K562 (cell line): ENCODE measurements around the gene PIN4. TPM values are rescaled to one million over a fixed set of nuclear protein-coding genes. Genes with fewer than 3 reads are reported as not detected.
A peak's percentile ranks its signal among the peaks of the same experiment; 100 is the strongest.

Source experiments
- CREB1 ChIP-seq, 2 experiments: sonication (generic) in 1 of 2; formaldehyde crosslinking in 1 of 2; IDR thresholded peaks; 2 replicates each; pipeline versions ENCODE4 v1.6.1 to v1.8.0; 2012 to 2022; ENCODE audit warnings: inconsistent platforms in 1 of 2, mild to moderate bottlenecking in 1 of 2, missing genetic modification reagents in 1 of 2, moderate library complexity in 1 of 2
- CSDE1 ChIP-seq, 2 experiments: fragments of 450-650 bp; IDR thresholded peaks; 2 replicates each; pipeline ENCODE4 v1.6.1; 2016; ENCODE audit warnings: mild to moderate bottlenecking in 1 of 2
- EP400 ChIP-seq: fragments of 450-650 bp; IDR thresholded peaks from 2 replicates; pipeline ENCODE4 v1.6.1; 2017; ENCODE audit warnings: antibody characterized with exemption, mild to moderate bottlenecking, moderate library complexity
- HDAC6 ChIP-seq: IDR thresholded peaks from 2 replicates; pipeline ENCODE4 v1.6.1; 2012; ENCODE audit warnings: low read depth, mild to moderate bottlenecking, control low read depth, inconsistent platforms, low read length, moderate library complexity
- MAZ ChIP-seq, 2 experiments: fragments of 450-650 bp in 1 of 2; sonication (generic) in 1 of 2; formaldehyde crosslinking; IDR thresholded peaks in 1 of 2; conservative IDR thresholded peaks in 1 of 2; 2 replicates each; pipeline versions ENCODE4 v1.4.0 to v1.5.0; 2020; ENCODE audit warnings: mild to moderate bottlenecking in 1 of 2, missing genetic modification reagents in 1 of 2
- NFYB ChIP-seq: IDR thresholded peaks from 2 replicates; pipeline ENCODE4 v1.6.1; 2011; ENCODE audit warnings: mild to moderate bottlenecking, moderate library complexity; ENCODE audit not compliant: insufficient read length; ENCODE audit errors: extremely low read depth
- PHF20 ChIP-seq: fragments of 450-650 bp; IDR thresholded peaks from 2 replicates; pipeline ENCODE4 v1.6.1; 2018; ENCODE audit not compliant: partially characterized antibody
- polyA plus RNA-seq, 8 experiments: library from polyadenylated mRNA; depleted of rRNA in 4 of 8; stranded (reverse) in 5 of 8; unstranded in 3 of 8; fragments of >200 nt; fragmentation: Nextera tagmentation in 2 of 8; fragmentation: Illumina TruSeq in 1 of 8; extraction: Ambion mirVana in 2 of 8; extraction: Trizol in 1 of 8; gene quantifications; 2 replicates each; pipeline versions ENCODE4 v1.2.1 to v1.2.3, GENCODE V29; 2011 to 2014; ENCODE audit warnings: inconsistent platforms in 1 of 8, missing spikeins in 1 of 8
- total RNA-seq, 7 experiments: library from RNA; depleted of rRNA in 6 of 7; stranded (reverse); fragments of >200 nt in 6 of 7; fragmentation: Illumina TruSeq in 2 of 7; extraction: Trizol in 2 of 7; gene quantifications; 2 replicates each; pipeline versions ENCODE4 v1.2.1 to v1.2.3, GENCODE V29; 2011 to 2021; ENCODE audit warnings: low replicate concordance in 1 of 7
- TF ChIP-seq, protein P1 (sequence below): fragments of 450-650 bp; IDR thresholded peaks from 2 replicates; pipeline ENCODE4 v1.6.1; 2016; ENCODE audit warnings: mild to moderate bottlenecking, moderate library complexity

Gene PIN4
- total and polyA plus RNA-seq, 9 of the 15 experiments (the other 6 are each of a cell fraction or from before 2014, with no cell fraction given) = 10.0 to 132 (median 45.6) TPM

DNA sequence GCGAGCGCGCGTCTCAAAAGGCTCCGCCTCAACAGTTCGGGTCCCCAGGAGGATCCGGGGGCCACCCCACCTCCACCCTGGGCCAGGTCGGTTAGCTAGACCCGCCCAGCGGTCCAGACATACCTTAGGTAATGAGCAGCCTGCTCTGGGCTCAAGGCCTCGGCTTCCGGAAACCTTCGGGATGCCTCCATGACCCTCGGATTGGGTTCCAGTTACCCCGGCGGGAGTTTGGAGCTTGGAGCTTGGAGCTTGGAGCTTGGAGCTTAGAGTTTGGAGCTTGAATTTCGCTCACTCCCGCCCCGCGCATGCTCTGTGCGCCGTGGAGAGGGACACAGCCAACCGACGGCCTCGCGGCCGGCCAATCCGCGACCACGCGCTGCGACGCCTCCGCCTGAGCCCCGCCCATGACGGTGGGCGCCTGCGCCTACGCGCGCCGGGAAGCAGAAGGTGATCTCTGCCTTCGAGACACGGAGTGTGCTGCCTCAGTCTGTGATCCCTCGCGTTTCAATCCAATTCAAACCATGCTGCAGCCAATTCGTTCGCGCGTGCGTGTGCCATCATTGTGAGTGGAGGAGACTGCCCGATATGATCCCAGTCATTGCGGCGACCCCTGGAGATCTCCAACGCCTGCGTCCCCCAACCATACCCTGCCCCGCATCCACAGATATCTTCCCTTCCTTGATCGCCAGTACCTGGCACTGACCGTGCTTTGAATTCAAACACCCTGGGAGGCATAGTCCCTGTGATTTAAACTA lies 57.3 kb downstream of the PIN4 start, which contains the start of gene ERCC6L (continued):
- peak; percentile 24 for TF ChIP-seq NFYB
- no peak for TF ChIP-seq HDAC6
- peak; percentile 56 for TF ChIP-seq PHF20
- peak in 1 of 2 experiments; percentile 49; a peak in 2 of 4 replicates for TF ChIP-seq MAZ (CRISPR knock-in tag; conservative IDR thresholded peaks at IDR 0.05 in 1 of 2, IDR thresholded peaks at IDR 0.05 in 1 of 2)
- TF ChIP-seq CSDE1 (IDR thresholded peaks at IDR 0.05) = peak in 1 of 2 experiments; percentile 31; a peak in 1 of 4 replicates
- TF ChIP-seq, protein P1, sequence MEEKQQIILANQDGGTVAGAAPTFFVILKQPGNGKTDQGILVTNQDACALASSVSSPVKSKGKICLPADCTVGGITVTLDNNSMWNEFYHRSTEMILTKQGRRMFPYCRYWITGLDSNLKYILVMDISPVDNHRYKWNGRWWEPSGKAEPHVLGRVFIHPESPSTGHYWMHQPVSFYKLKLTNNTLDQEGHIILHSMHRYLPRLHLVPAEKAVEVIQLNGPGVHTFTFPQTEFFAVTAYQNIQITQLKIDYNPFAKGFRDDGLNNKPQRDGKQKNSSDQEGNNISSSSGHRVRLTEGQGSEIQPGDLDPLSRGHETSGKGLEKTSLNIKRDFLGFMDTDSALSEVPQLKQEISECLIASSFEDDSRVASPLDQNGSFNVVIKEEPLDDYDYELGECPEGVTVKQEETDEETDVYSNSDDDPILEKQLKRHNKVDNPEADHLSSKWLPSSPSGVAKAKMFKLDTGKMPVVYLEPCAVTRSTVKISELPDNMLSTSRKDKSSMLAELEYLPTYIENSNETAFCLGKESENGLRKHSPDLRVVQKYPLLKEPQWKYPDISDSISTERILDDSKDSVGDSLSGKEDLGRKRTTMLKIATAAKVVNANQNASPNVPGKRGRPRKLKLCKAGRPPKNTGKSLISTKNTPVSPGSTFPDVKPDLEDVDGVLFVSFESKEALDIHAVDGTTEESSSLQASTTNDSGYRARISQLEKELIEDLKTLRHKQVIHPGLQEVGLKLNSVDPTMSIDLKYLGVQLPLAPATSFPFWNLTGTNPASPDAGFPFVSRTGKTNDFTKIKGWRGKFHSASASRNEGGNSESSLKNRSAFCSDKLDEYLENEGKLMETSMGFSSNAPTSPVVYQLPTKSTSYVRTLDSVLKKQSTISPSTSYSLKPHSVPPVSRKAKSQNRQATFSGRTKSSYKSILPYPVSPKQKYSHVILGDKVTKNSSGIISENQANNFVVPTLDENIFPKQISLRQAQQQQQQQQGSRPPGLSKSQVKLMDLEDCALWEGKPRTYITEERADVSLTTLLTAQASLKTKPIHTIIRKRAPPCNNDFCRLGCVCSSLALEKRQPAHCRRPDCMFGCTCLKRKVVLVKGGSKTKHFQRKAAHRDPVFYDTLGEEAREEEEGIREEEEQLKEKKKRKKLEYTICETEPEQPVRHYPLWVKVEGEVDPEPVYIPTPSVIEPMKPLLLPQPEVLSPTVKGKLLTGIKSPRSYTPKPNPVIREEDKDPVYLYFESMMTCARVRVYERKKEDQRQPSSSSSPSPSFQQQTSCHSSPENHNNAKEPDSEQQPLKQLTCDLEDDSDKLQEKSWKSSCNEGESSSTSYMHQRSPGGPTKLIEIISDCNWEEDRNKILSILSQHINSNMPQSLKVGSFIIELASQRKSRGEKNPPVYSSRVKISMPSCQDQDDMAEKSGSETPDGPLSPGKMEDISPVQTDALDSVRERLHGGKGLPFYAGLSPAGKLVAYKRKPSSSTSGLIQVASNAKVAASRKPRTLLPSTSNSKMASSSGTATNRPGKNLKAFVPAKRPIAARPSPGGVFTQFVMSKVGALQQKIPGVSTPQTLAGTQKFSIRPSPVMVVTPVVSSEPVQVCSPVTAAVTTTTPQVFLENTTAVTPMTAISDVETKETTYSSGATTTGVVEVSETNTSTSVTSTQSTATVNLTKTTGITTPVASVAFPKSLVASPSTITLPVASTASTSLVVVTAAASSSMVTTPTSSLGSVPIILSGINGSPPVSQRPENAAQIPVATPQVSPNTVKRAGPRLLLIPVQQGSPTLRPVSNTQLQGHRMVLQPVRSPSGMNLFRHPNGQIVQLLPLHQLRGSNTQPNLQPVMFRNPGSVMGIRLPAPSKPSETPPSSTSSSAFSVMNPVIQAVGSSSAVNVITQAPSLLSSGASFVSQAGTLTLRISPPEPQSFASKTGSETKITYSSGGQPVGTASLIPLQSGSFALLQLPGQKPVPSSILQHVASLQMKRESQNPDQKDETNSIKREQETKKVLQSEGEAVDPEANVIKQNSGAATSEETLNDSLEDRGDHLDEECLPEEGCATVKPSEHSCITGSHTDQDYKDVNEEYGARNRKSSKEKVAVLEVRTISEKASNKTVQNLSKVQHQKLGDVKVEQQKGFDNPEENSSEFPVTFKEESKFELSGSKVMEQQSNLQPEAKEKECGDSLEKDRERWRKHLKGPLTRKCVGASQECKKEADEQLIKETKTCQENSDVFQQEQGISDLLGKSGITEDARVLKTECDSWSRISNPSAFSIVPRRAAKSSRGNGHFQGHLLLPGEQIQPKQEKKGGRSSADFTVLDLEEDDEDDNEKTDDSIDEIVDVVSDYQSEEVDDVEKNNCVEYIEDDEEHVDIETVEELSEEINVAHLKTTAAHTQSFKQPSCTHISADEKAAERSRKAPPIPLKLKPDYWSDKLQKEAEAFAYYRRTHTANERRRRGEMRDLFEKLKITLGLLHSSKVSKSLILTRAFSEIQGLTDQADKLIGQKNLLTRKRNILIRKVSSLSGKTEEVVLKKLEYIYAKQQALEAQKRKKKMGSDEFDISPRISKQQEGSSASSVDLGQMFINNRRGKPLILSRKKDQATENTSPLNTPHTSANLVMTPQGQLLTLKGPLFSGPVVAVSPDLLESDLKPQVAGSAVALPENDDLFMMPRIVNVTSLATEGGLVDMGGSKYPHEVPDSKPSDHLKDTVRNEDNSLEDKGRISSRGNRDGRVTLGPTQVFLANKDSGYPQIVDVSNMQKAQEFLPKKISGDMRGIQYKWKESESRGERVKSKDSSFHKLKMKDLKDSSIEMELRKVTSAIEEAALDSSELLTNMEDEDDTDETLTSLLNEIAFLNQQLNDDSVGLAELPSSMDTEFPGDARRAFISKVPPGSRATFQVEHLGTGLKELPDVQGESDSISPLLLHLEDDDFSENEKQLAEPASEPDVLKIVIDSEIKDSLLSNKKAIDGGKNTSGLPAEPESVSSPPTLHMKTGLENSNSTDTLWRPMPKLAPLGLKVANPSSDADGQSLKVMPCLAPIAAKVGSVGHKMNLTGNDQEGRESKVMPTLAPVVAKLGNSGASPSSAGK = peak; percentile 89
- TF ChIP-seq CREB1 (IDR thresholded peaks at IDR 0.05) = peak; percentile 42; the same call in 1 of the 2 replicates
- peak; percentile 48; the same call in 1 of the 2 replicates for TF ChIP-seq CREB1 (CRISPR knock-in tag; IDR thresholded peaks at IDR 0.05)
- TF ChIP-seq EP400 = peak; percentile 79
